Astrocyte (in vitro differentiated cells and primary cell): ENCODE data around the gene ZNF790.

Experiments
- CTCF ChIP-seq: IDR thresholded peaks from 2 replicates; pipeline ENCODE4 v1.5.1; 2011; ENCODE audit warnings: low read depth, mild to moderate bottlenecking, inconsistent platforms, low read length, moderate library complexity; ENCODE audit not compliant: insufficient read depth
- EZH2 ChIP-seq: IDR thresholded peaks from 2 replicates; pipeline ENCODE4 v1.6.1; 2012; ENCODE audit warnings: mild to moderate bottlenecking, low read length, inconsistent platforms; ENCODE audit not compliant: insufficient read depth

DNA sequence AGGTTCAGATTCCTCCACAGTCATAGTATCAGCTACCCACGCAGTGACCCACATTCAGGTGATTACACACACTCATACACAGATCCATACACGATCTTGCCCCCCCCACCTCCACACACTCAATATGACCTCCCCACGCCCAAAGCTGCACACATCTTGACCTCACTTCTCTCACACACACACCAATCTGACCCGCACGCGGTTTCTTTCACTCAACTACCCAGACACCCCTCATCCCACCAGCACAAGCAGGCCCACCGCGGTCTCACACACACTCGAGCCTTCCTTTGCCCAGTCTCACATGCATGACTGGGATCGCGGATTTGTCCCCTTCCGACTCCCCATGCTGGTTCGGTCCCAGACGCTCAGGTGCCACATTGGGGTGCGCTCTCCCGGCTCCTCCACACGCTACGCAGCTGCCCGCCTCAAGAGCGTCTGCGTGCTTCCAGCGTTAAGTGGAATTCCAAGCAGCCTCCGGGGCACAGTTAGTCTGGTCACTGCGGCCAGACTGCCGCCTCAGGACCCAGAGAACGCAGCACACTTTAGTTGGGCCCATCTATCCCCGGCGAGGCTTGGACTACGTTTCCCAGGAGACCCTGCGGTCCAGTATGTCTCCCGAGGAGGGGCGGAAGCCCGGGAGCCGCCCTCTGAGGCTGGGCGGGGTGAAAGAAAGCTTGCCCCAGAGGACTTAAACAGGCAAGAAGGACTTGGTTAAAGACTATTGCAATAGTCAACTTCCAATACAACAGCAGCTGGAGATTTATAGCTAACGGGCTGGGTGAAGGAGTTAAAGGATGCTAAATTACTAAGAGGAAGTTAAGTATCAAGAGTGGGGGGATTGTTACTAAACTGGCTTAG is 11.7 kb upstream of the ZNF790 start:
- no peak for TF ChIP-seq CTCF
- no peak for TF ChIP-seq EZH2
